H9 (cell line): ENCODE data around the gene OS9. TPM values are rescaled to one million over a fixed set of nuclear protein-coding genes. Genes with fewer than 3 reads are reported as not detected.

Experiments
- DNase-seq: peaks from one replicate; pipeline ENCODE4 v3.0.0-alpha.2; 2017
- H2AFZ ChIP-seq: one replicate; pipeline ENCODE4 v1.6.1; 2013; ENCODE audit warnings: mild to moderate bottlenecking, low read length, control low read depth, moderate library complexity
- H2AK5ac ChIP-seq: 2 replicates; pipeline ENCODE4 v1.6.1; 2013; ENCODE audit warnings: low read length, control low read depth, mixed read lengths; ENCODE audit not compliant: insufficient read length
- H2BK120ac ChIP-seq: one replicate; pipeline ENCODE4 v1.6.1; 2013; ENCODE audit warnings: low read depth, mild to moderate bottlenecking, low read length, control low read depth, inconsistent platforms; ENCODE audit not compliant: poor library complexity, severe bottlenecking
- H2BK12ac ChIP-seq: 2 replicates; pipeline ENCODE4 v1.6.1; 2013; ENCODE audit warnings: low read length, control low read depth, mixed read lengths, low read depth; ENCODE audit not compliant: insufficient read length
- H2BK15ac ChIP-seq: 2 replicates; pipeline ENCODE4 v1.6.1; 2013; ENCODE audit warnings: low read depth, low read length, control low read depth
- H2BK20ac ChIP-seq: one replicate; pipeline ENCODE4 v1.6.1; 2013; ENCODE audit warnings: low read depth, mild to moderate bottlenecking, low read length, control low read depth, inconsistent platforms; ENCODE audit not compliant: poor library complexity, severe bottlenecking
- H2BK5ac ChIP-seq: 2 replicates; pipeline ENCODE4 v1.6.1; 2013; ENCODE audit warnings: low read length, control low read depth, mixed read lengths; ENCODE audit not compliant: insufficient read length
- H3K14ac ChIP-seq: 2 replicates; pipeline ENCODE4 v1.6.1; 2013; ENCODE audit warnings: low read length, control low read depth; ENCODE audit not compliant: insufficient read depth
- H3K18ac ChIP-seq: 2 replicates; pipeline ENCODE4 v1.6.1; 2013; ENCODE audit warnings: low read depth, mild to moderate bottlenecking, mixed read lengths, low read length, control low read depth; ENCODE audit not compliant: insufficient read length
- H3K23ac ChIP-seq: 2 replicates; pipeline ENCODE4 v1.6.1; 2013; ENCODE audit warnings: low read length, control low read depth, mixed read lengths, low read depth; ENCODE audit not compliant: insufficient read length
- H3K23me2 ChIP-seq: 2 replicates; pipeline ENCODE4 v1.6.1; 2013; ENCODE audit warnings: low read depth, mild to moderate bottlenecking, mixed read lengths, low read length, control low read depth; ENCODE audit not compliant: insufficient read length, poor library complexity, severe bottlenecking
- H3K27ac ChIP-seq: 2 replicates; pipeline ENCODE4 v1.5.1; 2013; ENCODE audit warnings: low read length, control low read depth, mixed read lengths, low read depth; ENCODE audit not compliant: insufficient read length
- H3K27me3 ChIP-seq: 2 replicates; pipeline ENCODE4 v1.6.1; 2013; ENCODE audit warnings: low read length, control low read depth, inconsistent platforms; ENCODE audit not compliant: insufficient read depth
- H3K4ac ChIP-seq: 2 replicates; pipeline ENCODE4 v1.6.1; 2013; ENCODE audit warnings: low read depth, mild to moderate bottlenecking, control low read depth, inconsistent platforms, low read length, moderate library complexity
- H3K4me1 ChIP-seq: 2 replicates; pipeline ENCODE4 v1.6.1; 2013; ENCODE audit warnings: low read length, control low read depth, inconsistent platforms; ENCODE audit not compliant: insufficient read depth
- H3K4me2 ChIP-seq: 2 replicates; pipeline ENCODE4 v1.6.1; 2013; ENCODE audit warnings: low read length, control low read depth, mixed read lengths; ENCODE audit not compliant: insufficient read length, insufficient read depth
- H3K56ac ChIP-seq: 2 replicates; pipeline ENCODE4 v1.6.1; 2013; ENCODE audit warnings: low read depth, mild to moderate bottlenecking, mixed read lengths, low read length, control low read depth; ENCODE audit not compliant: insufficient read length
- H3K79me1 ChIP-seq: 2 replicates; pipeline ENCODE4 v1.6.1; 2013; ENCODE audit warnings: low read depth, mild to moderate bottlenecking, moderate library complexity, low read length, control low read depth, inconsistent platforms; ENCODE audit not compliant: insufficient read depth, poor library complexity, severe bottlenecking
- H3K79me2 ChIP-seq: 2 replicates; pipeline ENCODE4 v1.6.1; 2013; ENCODE audit warnings: low read length, control low read depth, inconsistent platforms; ENCODE audit not compliant: insufficient read depth
- H3K9ac ChIP-seq: 2 replicates; pipeline ENCODE4 v1.6.1; 2013; ENCODE audit warnings: low read length, control low read depth, mixed read lengths; ENCODE audit not compliant: insufficient read length; ENCODE audit errors: extremely low read depth
- H3K9me3 ChIP-seq: one replicate; pipeline ENCODE4 v1.6.1; 2013; ENCODE audit warnings: low read depth, low read length, inconsistent platforms; ENCODE audit not compliant: control insufficient read depth
- H3T11ph ChIP-seq: one replicate; pipeline ENCODE4 v1.6.1; 2013; ENCODE audit warnings: mild to moderate bottlenecking, low read length, control low read depth, inconsistent platforms
- H4K20me1 ChIP-seq: one replicate; pipeline ENCODE4 v1.6.1; 2013; ENCODE audit not compliant: control insufficient read depth, insufficient read length, insufficient read depth
- H4K5ac ChIP-seq: 2 replicates; pipeline ENCODE4 v1.6.1; 2013; ENCODE audit warnings: low read depth, mild to moderate bottlenecking, mixed read lengths, low read length, control low read depth; ENCODE audit not compliant: insufficient read length
- H4K8ac ChIP-seq: replicated peaks from 2 replicates; pipeline ENCODE4 v1.6.1; 2013; ENCODE audit warnings: low read length, control low read depth, mixed read lengths, low read depth; ENCODE audit not compliant: insufficient read length
- H4K91ac ChIP-seq: 2 replicates; pipeline ENCODE4 v1.6.1; 2013; ENCODE audit warnings: low read depth, mild to moderate bottlenecking, moderate library complexity, mixed read lengths, low read length, control low read depth; ENCODE audit not compliant: insufficient read length
- H3K27ac Mint-ChIP-seq, 3 experiments: 2 replicates in 2 of 3; 3 replicates in 1 of 3; pipeline ENCODE4 v1.8.0; 2020 to 2021; ENCODE audit warnings: mixed read lengths in 3 of 3, mild to moderate bottlenecking in 1 of 3, moderate library complexity in 1 of 3
- H3K27me3 Mint-ChIP-seq: 2 replicates; pipeline ENCODE4 v1.8.0; 2021; ENCODE audit warnings: low read depth, mild to moderate bottlenecking, moderate library complexity, mixed read lengths
- H3K36me3 Mint-ChIP-seq, 3 experiments: 2 replicates in 2 of 3; 3 replicates in 1 of 3; pipeline ENCODE4 v1.8.0; 2020 to 2021; ENCODE audit warnings: low read depth in 3 of 3, mixed read lengths in 3 of 3; ENCODE audit not compliant: insufficient read depth in 1 of 3
- H3K4me1 Mint-ChIP-seq, 2 experiments: 2 replicates each; pipeline ENCODE4 v1.8.0; 2020; ENCODE audit warnings: mixed read lengths in 2 of 2
- H3K4me3 Mint-ChIP-seq, 2 experiments: 2 replicates in 1 of 2; 3 replicates in 1 of 2; pipeline ENCODE4 v1.8.0; 2020 to 2021; ENCODE audit warnings: mild to moderate bottlenecking in 2 of 2, mixed read lengths in 2 of 2, moderate library complexity in 1 of 2
- H3K9me3 Mint-ChIP-seq, 2 experiments: 2 replicates in 1 of 2; 3 replicates in 1 of 2; pipeline ENCODE4 v1.8.0; 2020; ENCODE audit warnings: mild to moderate bottlenecking in 2 of 2, mixed read lengths in 2 of 2, moderate library complexity in 1 of 2
- WGBS: extraction: QIAGEN DNeasy Blood & Tissue Kit; methylation state at CpG from one replicate; pipeline ENCODE4 v1.1.7; 2013; ENCODE audit warnings: missing lambda C conversion rate, low lambda C conversion rate, mixed read lengths; ENCODE audit not compliant: insufficient read length; ENCODE audit errors: extremely low coverage; 5-methylcytosine and 5-hydroxymethylcytosine counted together
- total RNA-seq: library from RNA; stranded (reverse); gene quantifications from 2 replicates; pipeline ENCODE4 v1.2.1, GENCODE V29; 2021
- TF ChIP-seq, protein P1 (sequence below): fragments of 200-600 bp; sonication (generic); conservative IDR thresholded peaks from 3 replicates; pipeline ENCODE4 v1.8.0; 2021; ENCODE audit warnings: antibody characterized with exemption, mild to moderate bottlenecking

The OS9 gene
- total RNA-seq, 1 experiment from 2014 or later = 112 TPM

DNA sequence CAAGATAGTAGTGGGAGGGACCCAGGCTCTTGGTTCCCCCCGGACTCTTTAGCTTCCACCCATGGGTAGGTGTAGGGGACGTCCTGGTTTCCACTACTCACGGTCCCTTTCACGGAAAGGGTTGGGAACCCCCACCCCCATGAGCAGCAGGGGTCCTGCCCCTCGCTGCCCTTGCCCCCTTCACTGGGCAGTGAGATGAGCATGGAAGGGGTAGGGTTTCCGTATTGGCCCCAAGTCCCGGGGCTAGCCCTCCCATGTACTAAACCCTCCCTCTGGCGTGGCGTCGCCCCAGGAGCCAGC lies 31.9 kb downstream of the OS9 start:
- H4K5ac ChIP-seq = no peak overlapping the region
- H3K4me3 Mint-ChIP-seq = peak overlapping the region; percentile 78 to 92

More for the DNA sequence above, 31.9 kb downstream of the OS9 start:
- H3K9ac ChIP-seq = no peak overlapping the region
- H3K79me2 ChIP-seq = no peaks in the 10 kb centered on the region
- H2AFZ ChIP-seq = no peak overlapping the region
- no peak overlapping the region for H3K27ac Mint-ChIP-seq
- no peak overlapping the region for H4K8ac ChIP-seq
- H4K91ac ChIP-seq = no peak overlapping the region
- peaks cover 74% of the 10 kb centered on the region for H3K27me3 Mint-ChIP-seq
- no peak overlapping the region for H2BK12ac ChIP-seq
- no peak overlapping the region for H3K4ac ChIP-seq
- H3K56ac ChIP-seq = no peak overlapping the region
- H4K20me1 ChIP-seq = no peaks in the 10 kb centered on the region
- DNase-seq = no peak
- TF ChIP-seq, protein P1, sequence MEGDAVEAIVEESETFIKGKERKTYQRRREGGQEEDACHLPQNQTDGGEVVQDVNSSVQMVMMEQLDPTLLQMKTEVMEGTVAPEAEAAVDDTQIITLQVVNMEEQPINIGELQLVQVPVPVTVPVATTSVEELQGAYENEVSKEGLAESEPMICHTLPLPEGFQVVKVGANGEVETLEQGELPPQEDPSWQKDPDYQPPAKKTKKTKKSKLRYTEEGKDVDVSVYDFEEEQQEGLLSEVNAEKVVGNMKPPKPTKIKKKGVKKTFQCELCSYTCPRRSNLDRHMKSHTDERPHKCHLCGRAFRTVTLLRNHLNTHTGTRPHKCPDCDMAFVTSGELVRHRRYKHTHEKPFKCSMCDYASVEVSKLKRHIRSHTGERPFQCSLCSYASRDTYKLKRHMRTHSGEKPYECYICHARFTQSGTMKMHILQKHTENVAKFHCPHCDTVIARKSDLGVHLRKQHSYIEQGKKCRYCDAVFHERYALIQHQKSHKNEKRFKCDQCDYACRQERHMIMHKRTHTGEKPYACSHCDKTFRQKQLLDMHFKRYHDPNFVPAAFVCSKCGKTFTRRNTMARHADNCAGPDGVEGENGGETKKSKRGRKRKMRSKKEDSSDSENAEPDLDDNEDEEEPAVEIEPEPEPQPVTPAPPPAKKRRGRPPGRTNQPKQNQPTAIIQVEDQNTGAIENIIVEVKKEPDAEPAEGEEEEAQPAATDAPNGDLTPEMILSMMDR = no peak
- H2BK120ac ChIP-seq = no peak overlapping the region
- no peaks in the 10 kb centered on the region for H3K9me3 ChIP-seq
- H2BK15ac ChIP-seq = no peak overlapping the region
- no peaks in the 10 kb centered on the region; a peak in 1 of 5 replicates for H3K9me3 Mint-ChIP-seq
- H3K36me3 Mint-ChIP-seq = peaks cover 0 to 9% (median 5%) of the 10 kb centered on the region in 3 experiments; a peak in 4 of 7 replicates
- H2BK20ac ChIP-seq = no peak overlapping the region
- peaks cover 14% of the 10 kb centered on the region for H3K23me2 ChIP-seq
- no peaks in the 10 kb centered on the region; the same call in 1 of the 2 replicates for H3K4me1 ChIP-seq
- H3K27ac ChIP-seq = no peak overlapping the region
- peak overlapping the region; percentile 96 for H3K4me2 ChIP-seq
- H3K27me3 ChIP-seq = peaks cover 20% of the 10 kb centered on the region; the same call in 1 of the 2 replicates
- H3K23ac ChIP-seq = no peak overlapping the region
- no peak overlapping the region for H2AK5ac ChIP-seq
- H3K18ac ChIP-seq = no peak overlapping the region
- no peak overlapping the region for H3T11ph ChIP-seq
- WGBS = no CpG with 5 or more reads among the region's 10 CpGs
- no peak overlapping the region; the same call in 1 of the 2 replicates for H3K14ac ChIP-seq
- H3K4me1 Mint-ChIP-seq = peaks cover 12 to 17% of the 10 kb centered on the region in 2 experiments
- H2BK5ac ChIP-seq = no peak overlapping the region
- no peaks in the 10 kb centered on the region for H3K79me1 ChIP-seq
